Stimulated activated naive CD4-positive, alpha-beta T cell (primary cell): ENCODE results near the gene C11orf24.
A peak's percentile ranks its signal among the peaks of the same experiment; 100 is the strongest.
"Not testable (repeated sequence)": the region's sequence is repeated elsewhere in the genome, so short reads cannot be mapped to it uniquely, and the experiment has no call there.

Experiments used
- DNase-seq, 6 experiments: peaks; one replicate each; lab custom pipeline; 2025; lab: John Stamatoyannopoulos, UW

The C11orf24 gene

DNA sequence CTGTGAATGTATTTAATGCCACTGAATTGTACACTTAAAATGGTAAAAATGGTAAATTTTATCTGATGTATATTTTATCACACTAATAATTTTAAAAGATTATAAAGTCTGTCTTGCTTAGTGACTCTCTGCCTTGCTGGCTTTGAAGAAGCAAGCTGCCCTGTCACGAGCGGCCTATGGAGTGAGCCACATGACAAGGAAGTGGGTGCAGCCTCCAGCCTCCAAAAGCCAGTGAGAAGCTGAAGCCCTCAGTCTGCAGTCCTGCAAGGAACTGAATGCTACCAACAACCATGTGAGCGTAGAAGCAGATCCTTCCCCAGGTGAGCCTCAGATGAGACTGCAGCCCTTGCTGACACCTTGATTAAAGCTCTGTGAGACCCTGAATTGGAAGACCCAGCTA, 20.0 kb downstream of the C11orf24 start:
- no peak for DNase-seq

GRCh38 chr11:68244912-68245311, 26.9 kb downstream of the C11orf24 start:
- DNase-seq: not testable (repeated sequence)

DNA sequence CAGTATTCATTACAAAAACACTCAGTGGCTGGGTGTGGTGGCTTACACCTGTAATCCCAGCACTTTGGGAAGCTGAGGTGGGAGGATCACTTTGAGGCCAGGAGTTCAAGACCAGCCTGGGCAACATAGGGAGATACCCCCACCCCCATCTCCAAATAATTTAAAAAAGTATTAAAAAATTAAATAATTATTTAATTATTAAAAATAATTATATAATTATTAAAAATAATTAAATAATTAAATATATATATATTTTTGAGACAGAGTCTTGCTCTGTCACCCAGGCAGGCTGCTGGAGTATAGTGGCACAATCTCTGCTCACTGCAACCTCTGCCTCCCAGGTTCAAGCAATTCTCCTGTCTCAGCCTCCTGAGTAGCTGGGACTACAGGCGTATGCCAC, 27.9 kb downstream of the C11orf24 start:
- not testable (repeated sequence) for DNase-seq

DNA sequence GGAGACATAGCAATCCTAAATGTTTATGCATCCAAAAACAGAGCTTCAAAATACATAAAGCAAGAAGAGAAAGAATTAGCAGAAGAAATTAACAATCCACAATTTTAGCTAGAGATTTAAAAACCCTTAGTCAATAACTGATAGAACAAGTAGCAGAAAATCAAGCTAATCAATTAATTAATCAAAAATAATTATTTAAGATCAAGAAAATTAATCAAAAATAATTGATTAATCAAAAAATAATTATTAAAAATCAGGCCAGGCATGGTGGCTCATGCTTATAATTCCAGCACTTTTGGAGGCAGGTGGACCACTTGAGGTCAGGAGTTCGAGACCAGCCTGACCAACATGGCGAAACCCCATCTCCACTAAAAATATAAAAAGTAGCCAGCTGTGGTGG, 29.2 kb downstream of the C11orf24 start:
- DNase-seq: no peak

- DNase-seq: no peak
These were observed 40.2 kb downstream of the C11orf24 start for GRCh38 chr11:68231621-68232020.

GRCh38 chr11:68229601-68230000, 42.2 kb downstream of the C11orf24 start:
- DNase-seq: no peak

GRCh38 chr11:68226421-68226820, 45.4 kb downstream of the C11orf24 start:
- no peak for DNase-seq

GRCh38 chr11:68224606-68225005, 47.2 kb downstream of the C11orf24 start:
- no peak for DNase-seq

DNA sequence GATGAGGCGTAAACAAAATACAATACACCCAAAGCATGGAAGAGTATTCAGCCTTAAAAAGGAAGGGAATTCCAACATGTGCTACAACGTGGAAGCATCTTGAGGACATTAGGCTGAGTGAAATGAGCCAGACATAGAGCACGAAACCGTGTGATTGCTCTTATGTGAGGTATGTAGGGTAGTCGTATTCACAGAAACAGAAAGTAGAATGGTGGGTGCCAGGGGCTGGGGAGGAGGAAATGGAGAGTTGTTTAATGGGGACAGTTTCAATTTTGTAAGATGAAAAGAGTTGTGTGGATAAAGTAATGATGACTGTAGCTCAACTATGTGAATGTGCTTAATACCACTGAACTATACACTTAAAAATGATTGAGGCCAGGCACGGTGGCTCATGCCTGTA, 48.5 kb downstream of the C11orf24 start:
- no peak for DNase-seq

GRCh38 chr11:68221406-68221805, 50.4 kb downstream of the C11orf24 start:
- DNase-seq: no peak

DNA sequence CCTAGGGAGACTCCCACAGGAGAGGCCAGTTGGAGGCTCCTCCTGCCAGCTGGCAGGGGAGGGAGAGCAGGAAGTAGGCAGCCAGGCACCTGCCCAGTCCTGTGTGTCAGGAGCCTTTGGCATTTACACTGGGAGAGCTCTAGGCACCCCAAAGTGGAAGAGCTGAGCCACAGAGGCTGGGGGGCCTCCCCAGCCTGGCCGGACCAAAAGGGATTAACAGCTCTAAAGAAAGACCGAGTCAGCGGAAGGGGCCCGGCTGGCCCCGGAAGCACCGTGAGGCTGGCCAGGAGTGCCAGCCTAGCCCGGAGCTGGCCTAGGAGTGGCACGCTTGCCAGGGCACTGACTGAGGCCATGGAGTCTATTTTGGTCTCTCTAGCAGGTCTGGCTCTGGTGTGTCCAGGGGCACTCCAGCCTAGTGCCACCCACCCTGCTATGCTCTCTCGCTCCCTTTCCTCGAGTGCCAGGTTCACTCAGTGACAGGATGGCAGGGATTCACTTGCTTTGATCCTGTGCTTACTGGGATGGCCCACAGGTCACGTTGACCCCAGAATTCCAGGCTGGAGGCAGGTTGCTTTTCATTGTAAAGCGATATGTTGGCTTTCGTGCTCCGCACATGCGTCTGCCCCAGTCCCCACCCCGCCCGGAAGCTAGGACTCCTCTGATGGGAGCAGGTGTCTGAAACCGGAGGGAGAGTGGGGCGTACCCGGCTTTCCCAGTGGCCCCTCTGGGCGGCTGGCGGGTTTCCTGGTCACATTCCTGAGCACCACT, 55.4 kb downstream of the C11orf24 start:
- DNase-seq: no peak

- no peak for DNase-seq
These were observed 56.1 kb downstream of the C11orf24 start for GRCh38 chr11:68215524-68216170.

GRCh38 chr11:68215087-68215445, 56.7 kb downstream of the C11orf24 start:
- no peak for DNase-seq

- peak in 3 of 6 experiments; percentile 37 to 68 (median 38) for DNase-seq
These were observed 57.3 kb downstream of the C11orf24 start for GRCh38 chr11:68214173-68215086.

DNA sequence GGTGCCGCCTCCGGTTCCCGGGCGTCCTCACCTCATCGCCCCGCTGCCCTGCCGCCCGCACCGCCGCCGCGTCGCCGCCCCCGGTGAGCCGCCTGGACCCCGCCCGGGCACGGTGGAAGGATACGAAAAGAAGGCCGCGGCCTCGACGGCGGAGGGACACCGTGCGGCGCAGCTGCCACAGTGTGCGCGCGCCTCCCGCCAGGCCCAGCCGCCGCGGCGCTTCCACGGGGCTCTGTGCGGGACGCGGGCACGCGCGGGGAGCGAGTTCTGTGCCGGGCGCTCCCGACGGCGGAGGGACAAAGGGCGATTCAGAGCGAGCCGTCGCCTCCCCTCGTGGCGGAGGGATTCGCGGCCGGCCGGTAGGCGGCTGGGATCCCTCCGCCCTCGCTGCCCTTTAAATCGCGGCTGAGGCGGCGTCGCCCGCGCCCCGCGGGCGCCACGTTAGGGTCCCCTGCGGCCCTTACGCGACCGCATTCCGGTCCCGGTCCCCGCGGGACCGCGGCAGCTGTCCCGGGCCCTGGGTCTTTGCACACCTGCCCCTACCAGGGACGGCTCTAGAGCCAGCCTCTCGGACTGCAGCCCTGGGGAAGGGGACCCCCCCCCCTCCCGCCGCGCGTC, 58.1 kb downstream of the C11orf24 start:
- DNase-seq: peak; percentile 74 to 98 (median 85)

- peak in 5 of 6 experiments; percentile 55 to 77 (median 72) for DNase-seq
These were observed 58.6 kb downstream of the C11orf24 start, which contains the start of gene KMT5B for GRCh38 chr11:68213135-68213515. Gene KMT5B, minus strand, starts transcription at chr11:68213296. Its CDS starts 23,220 bp downstream, at chr11:68190076.

- peak; percentile 25 to 61 (median 52) for DNase-seq
These were observed 59.2 kb downstream of the C11orf24 start for GRCh38 chr11:68212421-68213134.

GRCh38 chr11:68211546-68211945, 60.2 kb downstream of the C11orf24 start:
- DNase-seq: no peak
